ENCODE measurements around the gene OSBP2.

GRCh38 chr22:30832407-30832987 lies 137.8 kb downstream of the OSBP2 start:
- no peak for TF ChIP-seq GATA2 (IDR thresholded peaks at IDR 0.05; ENCODE audit: low read depth, low read length)
- no peak for TF ChIP-seq GATA3 (IDR thresholded peaks at IDR 0.05; ENCODE audit: low read depth, low read length)
